Kidney tubule cell (primary cell): Measurements from ENCODE around the gene ARIH1.
"Not testable (repeated sequence)": the region's sequence is repeated elsewhere in the genome, so short reads cannot be mapped to it uniquely, and the experiment has no call there.

Experiments
- DNase-seq: peaks from one replicate; pipeline ENCODE4 v3.0.0-alpha.2; 2018; ENCODE audit warnings: low spot score

Gene ARIH1

DNA sequence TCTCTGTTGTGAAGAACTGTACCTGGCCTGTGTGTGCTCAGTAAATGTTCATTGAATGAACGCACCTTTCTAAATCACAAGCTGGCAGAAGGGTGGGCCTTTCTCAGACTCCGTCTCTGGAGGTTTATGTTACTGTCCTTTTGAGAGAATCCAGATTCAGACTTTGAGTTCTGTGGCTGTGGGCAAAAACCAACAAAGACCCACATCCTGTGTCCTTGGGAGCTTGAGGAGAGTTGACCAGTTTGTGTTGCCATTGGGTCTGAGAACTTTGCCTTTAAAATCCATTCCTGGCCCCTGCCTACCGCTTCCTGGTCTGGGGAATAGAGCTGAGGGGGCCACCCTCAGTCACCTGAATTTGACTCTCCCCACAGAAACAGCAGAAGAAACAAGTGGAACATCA, 134.0 kb downstream of the ARIH1 start:
- DNase-seq, result not testable (repeated sequence)

GRCh38 chr15:72609862-72610261, 135.7 kb downstream of the ARIH1 start:
- no peak for DNase-seq

GRCh38 chr15:72612324-72612723, 138.2 kb downstream of the ARIH1 start:
- DNase-seq, result not testable (repeated sequence)

- DNase-seq, result no peak
Observed at GRCh38 chr15:72614810-72615532, 140.8 kb downstream of the ARIH1 start.

GRCh38 chr15:72615533-72616233, 141.6 kb downstream of the ARIH1 start:
- DNase-seq, result not testable (repeated sequence)

- DNase-seq, result no peak
Observed at GRCh38 chr15:72616491-72617210, 142.5 kb downstream of the ARIH1 start.

GRCh38 chr15:72623854-72624253, 149.7 kb downstream of the ARIH1 start:
- not testable (repeated sequence) for DNase-seq

- not testable (repeated sequence) for DNase-seq
Observed at GRCh38 chr15:72626153-72626552, 152.0 kb downstream of the ARIH1 start.

GRCh38 chr15:72628249-72629067, 154.3 kb downstream of the ARIH1 start:
- not testable (repeated sequence) for DNase-seq

GRCh38 chr15:72629068-72629570, 155.0 kb downstream of the ARIH1 start:
- DNase-seq, result not testable (repeated sequence)

- DNase-seq, result peak; percentile 75
Observed at GRCh38 chr15:72636519-72637282, 162.6 kb downstream of the ARIH1 start.

- not testable (repeated sequence) for DNase-seq
Observed at GRCh38 chr15:72639759-72640483, 165.8 kb downstream of the ARIH1 start.

DNA sequence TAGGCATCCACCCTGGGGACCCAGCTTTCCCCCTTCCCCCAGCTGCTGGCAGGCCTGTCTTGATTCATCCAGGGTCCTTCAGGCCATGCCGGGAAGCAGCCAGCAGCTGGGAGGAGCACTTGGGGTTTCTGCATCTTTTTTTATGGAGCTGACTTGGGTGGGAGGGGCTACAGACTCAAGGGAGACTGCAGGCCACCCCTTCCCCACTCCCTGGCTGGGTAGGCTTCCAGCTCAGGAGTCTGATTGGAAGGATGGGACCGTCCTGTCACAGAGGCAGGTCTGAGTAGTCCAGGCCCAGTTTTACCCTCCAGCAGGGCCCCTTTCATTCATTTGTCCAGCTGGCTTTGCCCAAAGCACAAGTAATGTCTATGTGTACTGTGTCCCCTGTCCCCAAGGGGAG, 168.1 kb downstream of the ARIH1 start:
- not testable (repeated sequence) for DNase-seq

DNA sequence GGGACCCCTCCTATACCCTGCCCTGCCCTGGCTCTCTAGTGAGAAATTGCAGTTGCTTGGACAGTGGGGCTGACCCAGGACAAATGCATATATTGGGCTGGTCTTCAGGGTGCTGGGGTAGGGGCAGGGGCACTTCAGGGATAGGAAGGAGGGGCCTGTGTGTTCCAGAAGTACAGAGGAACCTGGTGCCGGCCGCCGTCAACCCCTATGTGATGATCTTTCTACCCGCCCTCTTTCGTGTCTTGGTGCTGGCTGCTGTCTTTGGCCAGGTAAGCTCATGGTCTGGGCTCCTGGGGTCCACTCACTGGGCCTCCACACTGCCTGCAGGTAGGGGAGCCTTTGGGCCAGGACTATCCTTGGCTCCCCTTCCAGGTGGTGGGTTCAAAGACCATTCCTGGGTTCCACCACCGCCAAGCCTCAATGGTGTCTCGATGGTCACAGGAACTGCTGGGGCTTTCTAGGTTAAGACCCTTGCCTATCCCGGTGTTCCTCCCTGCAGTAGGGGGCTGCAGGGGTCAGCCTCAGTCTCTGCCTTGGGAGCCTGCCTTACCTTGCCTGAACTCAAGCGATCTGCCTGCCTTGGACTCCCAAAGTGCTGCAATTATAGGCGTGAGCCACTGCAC, 174.6 kb downstream of the ARIH1 start:
- not testable (repeated sequence) for DNase-seq
